ENCODE results near the gene CORIN.

- peak in 10 of 12 donors; percentile 28 to 61 (median 48) for TF ChIP-seq CTCF (IDR thresholded peaks at IDR 0.05)
- TF ChIP-seq POLR2A (IDR thresholded peaks at IDR 0.05) = no peak
These were observed 133.1 kb downstream of the CORIN start for GRCh38 chr4:47704693-47705325.
